ENCODE results near the gene PRPSAP1. TPM values are rescaled to one million over a fixed set of nuclear protein-coding genes. Genes with fewer than 3 reads are reported as not detected.

PRPSAP1 gene
- total and polyA plus RNA-seq, 2 of the 8 experiments (the other 6 are each of a cell fraction or from before 2014, with no cell fraction given), result 32.0 to 54.2 TPM

GRCh38 chr17:76265624-76266243, 88.0 kb downstream of the PRPSAP1 start:
- Histone ChIP-seq H2BK15ac (ENCODE audit: low read length) (no peak overlapping the region), H4K91ac (replicated peaks; ENCODE audit: insufficient read length, low read length) (no peak overlapping the region), H3K79me1 (ENCODE audit: low read depth, low read length) (peaks cover 2% of the 10 kb centered on the region; the same call in 1 of the 2 replicates), H2BK12ac (ENCODE audit: low read depth, low read length) (no peak overlapping the region), H3K18ac (ENCODE audit: extremely low read depth, low read length) (no peak overlapping the region), H3K23me2 (ENCODE audit: low read depth, low read length) (no peaks in the 10 kb centered on the region), H3K4me2 (ENCODE audit: insufficient read depth in 1 of 2, low read depth in 2 of 2, low read length in 2 of 2) (peak overlapping the region; percentile 70 to 77; a peak in 3 of 4 replicates), H3K9me3 (ENCODE audit: insufficient read depth in 2 of 2, low read depth in 1 of 2, low read length in 1 of 2) (no peaks in the 10 kb centered on the region), H3K56ac (replicated peaks; ENCODE audit: insufficient read length, low read depth, low read length) (no peak overlapping the region), H2AK5ac (ENCODE audit: low read depth, low read length) (no peak overlapping the region), H2BK5ac (ENCODE audit: low read depth, low read length) (peak overlapping the region; percentile 66; the same call in 1 of the 2 replicates), H3K4ac (replicated peaks; ENCODE audit: insufficient read length, low read depth, low read length) (no peak overlapping the region), H4K5ac (ENCODE audit: insufficient read length, low read depth, low read length) (no peak overlapping the region), H3K14ac (ENCODE audit: insufficient read length) (no peak overlapping the region), H3K4me3 (ENCODE audit: extremely low read depth in 1 of 4, insufficient read depth in 2 of 4, low read depth in 3 of 4, low read length in 4 of 4) (peak overlapping the region; percentile 66 to 82 (median 78)), H3K27me3 (replicated peaks in 1 of 4; ENCODE audit: control insufficient read depth in 3 of 4, extremely low read depth in 1 of 4, insufficient read depth in 3 of 4, low read length in 3 of 4) (no peaks in the 10 kb centered on the region), H3K36me3 (ENCODE audit: control insufficient read depth in 2 of 4, insufficient read depth in 4 of 4, low read length in 3 of 4) (no peaks in the 10 kb centered on the region), H3K23ac (ENCODE audit: insufficient read length) (no peak overlapping the region), H3K79me2 (ENCODE audit: control insufficient read depth in 1 of 2, insufficient read depth in 2 of 2, low read length in 2 of 2) (peaks cover 3 to 24% of the 10 kb centered on the region in 2 experiments; a peak in 3 of 4 replicates), H2AFZ (ENCODE audit: low read length) (no peak overlapping the region), H4K20me1 (replicated peaks in 1 of 2; ENCODE audit: control insufficient read depth in 1 of 2, insufficient read depth in 2 of 2, low read length in 2 of 2) (no peaks in the 10 kb centered on the region), H3K4me1 (replicated peaks in 1 of 4; ENCODE audit: control insufficient read depth in 3 of 4, insufficient read depth in 4 of 4, low read length in 3 of 4) (peaks cover 5 to 14% (median 8%) of the 10 kb centered on the region in 4 experiments), H3K27ac (ENCODE audit: low read depth, low read length) (no peak overlapping the region), H2BK20ac (ENCODE audit: low read length) (no peak overlapping the region), H2BK120ac (replicated peaks; ENCODE audit: low read depth, low read length) (no peak overlapping the region), H3K9ac (replicated peaks in 1 of 4; ENCODE audit: extremely low read depth in 1 of 4, low read depth in 3 of 4, low read length in 3 of 4) (peak overlapping the region; percentile 45 to 80 (median 63)), H4K8ac (ENCODE audit: extremely low read depth, insufficient read depth, low read length) (peak overlapping the region; percentile 88)
- 1% methylated on average over 28 of the region's 76 CpGs; no CpG with 5 or more reads in 1 of the 2 experiments for WGBS, 2 experiments (ENCODE audit: extremely low coverage in 1 of 2, insufficient coverage in 1 of 2, insufficient read length in 1 of 2, insufficient replicate concordance in 2 of 2, low coverage in 1 of 2, low lambda C conversion rate in 2 of 2, missing lambda C conversion rate in 1 of 2)
- CTCF ChIA-PET (ENCODE audit: partially characterized antibody), result interaction anchor here (0.9 to 6.2 kb wide), 4 partner anchors 15 to 177 kb away, joined by 3 to 63 read pairs (median 3); no protein-coding TSS in a partner anchor
- POLR2A ChIA-PET (ENCODE audit: partially characterized antibody), result interaction anchor here (0.9 to 2.0 kb wide), 9 partner anchors 8 to 73 kb away, joined by 3 to 6 read pairs (median 5); no protein-coding TSS in a partner anchor
- FAIRE-seq (no peak), DNase-seq (ENCODE audit: low read depth in 1 of 2, low spot score in 2 of 2) (peak in 1 of 2 experiments; percentile 79)
- TF ChIP-seq RBBP5 (IDR thresholded peaks at IDR 0.05; ENCODE audit: borderline replicate concordance, low read depth, low read length) (0 out of 2 replicates have a peak, but pooled peaks have one; percentile 27), KDM1A (IDR thresholded peaks at IDR 0.05; ENCODE audit: borderline replicate concordance, low read length) (no peak), TCF12 (IDR thresholded peaks at IDR 0.05; ENCODE audit: low read depth, low read length) (no peak), KDM5A (IDR thresholded peaks at IDR 0.05; ENCODE audit: low read length) (no peak), TAF1 (IDR thresholded peaks at IDR 0.05; ENCODE audit: low read depth, low read length) (peak; percentile 60), ATF2 (IDR thresholded peaks at IDR 0.05; ENCODE audit: low read length) (no peak)
